GM06990 (cell line): ENCODE data around the gene ADGRD2.

Source experiments
- DNase-seq: peaks from one replicate; pipeline ENCODE4 v3.0.0-alpha.2; 2011; ENCODE audit not compliant: insufficient read length; ENCODE audit errors: extremely low read depth
- H3K27me3 ChIP-seq: replicated peaks from 2 replicates; pipeline ENCODE4 v1.6.0; 2011; ENCODE audit warnings: low read length; ENCODE audit not compliant: control insufficient read depth, insufficient read depth
- H3K36me3 ChIP-seq: 2 replicates; pipeline ENCODE4 v1.5.1; 2011; ENCODE audit warnings: low read length; ENCODE audit not compliant: control insufficient read depth, insufficient read depth
- H3K4me3 ChIP-seq: replicated peaks from 2 replicates; pipeline ENCODE4 v1.5.1; 2011; ENCODE audit warnings: low read depth, mild to moderate bottlenecking, control low read depth, low read length
- CTCF ChIP-seq: IDR thresholded peaks from 2 replicates; pipeline ENCODE4 v1.5.1; 2011; ENCODE audit warnings: low read length, control low read depth, mild to moderate bottlenecking, inconsistent platforms; ENCODE audit not compliant: insufficient read depth, poor library complexity, severe bottlenecking

ADGRD2 gene

GRCh38 chr9:124496463-124496862, 46.2 kb downstream of the ADGRD2 start:
- no peak overlapping the region for H3K4me3 ChIP-seq
- no peaks in the 10 kb centered on the region for H3K27me3 ChIP-seq
- no peak for DNase-seq
- H3K36me3 ChIP-seq, result no peaks in the 10 kb centered on the region
- TF ChIP-seq CTCF, result no peak

GRCh38 chr9:124497441-124497840, 47.2 kb downstream of the ADGRD2 start:
- Histone ChIP-seq H3K36me3 (no peaks in the 10 kb centered on the region), H3K27me3 (no peaks in the 10 kb centered on the region; the same call in 1 of the 2 replicates), H3K4me3 (no peak overlapping the region)
- TF ChIP-seq CTCF, result no peak
- DNase-seq, result no peak

GRCh38 chr9:124498040-124498439, 47.8 kb downstream of the ADGRD2 start:
- no peak for TF ChIP-seq CTCF
- Histone ChIP-seq H3K27me3 (no peaks in the 10 kb centered on the region; the same call in 1 of the 2 replicates), H3K36me3 (no peaks in the 10 kb centered on the region), H3K4me3 (no peak overlapping the region)
- no peak for DNase-seq

- H3K4me3 ChIP-seq, result no peak overlapping the region
- no peaks in the 10 kb centered on the region; the same call in 1 of the 2 replicates for H3K27me3 ChIP-seq
- no peaks in the 10 kb centered on the region for H3K36me3 ChIP-seq
- DNase-seq, result no peak
- no peak for TF ChIP-seq CTCF
These were observed 48.4 kb downstream of the ADGRD2 start for GRCh38 chr9:124498499-124499146.

GRCh38 chr9:124499216-124499615, 49.0 kb downstream of the ADGRD2 start:
- no peaks in the 10 kb centered on the region for H3K36me3 ChIP-seq
- H3K4me3 ChIP-seq, result no peak overlapping the region
- no peak for DNase-seq
- H3K27me3 ChIP-seq, result peaks cover 2% of the 10 kb centered on the region; the same call in 1 of the 2 replicates
- TF ChIP-seq CTCF, result no peak
